K562 (cell line): ENCODE data around the gene LOXL4. TPM values are rescaled to one million over a fixed set of nuclear protein-coding genes. Genes with fewer than 3 reads are reported as not detected.

ENCODE experiments used
- ATAC-seq: fragments of 200-7000 bp; cut with Tn5 transposase; 3 replicates; pipeline ENCODE4 v1.9.1; 2020; ENCODE audit warnings: moderate library complexity
- BruUV-seq: library from RNA; stranded (reverse); fragments of 400-500 nt; replicated peaks from 2 replicates; lab custom pipeline; 2021; lab: Mats Ljungman, UMichigan
- CTCF ChIA-PET: fragments of 300-600 bp; formaldehyde crosslinking; extraction: SDS; loops from one replicate; lab custom pipeline; 2021; ENCODE audit warnings: low intra/inter-chr PET ratio; lab: Yijun Ruan, JAX
- POLR2A ChIA-PET: fragments of 300-600, 350-650 bp; sonication (Branson Sonifier 250); formaldehyde crosslinking; extraction: SDS; loops from one replicate; lab custom pipeline; 2021; ENCODE audit warnings: antibody characterized with exemption, inconsistent platforms; lab: Yijun Ruan, JAX
- DNase-seq, 4 experiments: peaks; one replicate each; pipeline versions ENCODE4 v3.0.0 to v3.0.0-alpha.2; 2011 to 2018; ENCODE audit warnings: low spot score in 3 of 4, mixed read lengths in 3 of 4; ENCODE audit errors: extremely low read depth in 1 of 4
- FAIRE-seq: peaks from 2 replicates; lab custom pipeline; 2011; peaks lifted over from hg19 to GRCh38; lab: Jason Lieb, UNC
- H2AFZ ChIP-seq: 2 replicates; pipeline ENCODE4 v1.6.0; 2011; ENCODE audit warnings: low read depth, low read length, control low read depth, inconsistent platforms
- H3K27ac ChIP-seq: fragments of 200-600 bp; 3 replicates; pipeline ENCODE4 v1.8.0; 2011; ENCODE audit warnings: low read depth, mild to moderate bottlenecking, control low read depth, inconsistent platforms, low read length, moderate library complexity, mixed read lengths; ENCODE audit errors: extremely low read depth
- H3K27me3 ChIP-seq, 2 experiments: fragments of 300-600 bp in 1 of 2; 2 replicates in 1 of 2; 3 replicates in 1 of 2; pipeline versions ENCODE4 v1.6.0 to v1.8.0; 2011; ENCODE audit warnings: inconsistent platforms in 2 of 2, low read length in 2 of 2, mild to moderate bottlenecking in 1 of 2, mixed read lengths in 1 of 2, moderate library complexity in 1 of 2; ENCODE audit not compliant: control insufficient read depth in 2 of 2, insufficient read depth in 2 of 2
- H3K36me3 ChIP-seq: fragments of 300-600 bp; 3 replicates; pipeline ENCODE4 v1.8.0; 2011; ENCODE audit warnings: mild to moderate bottlenecking, low read length, inconsistent platforms; ENCODE audit not compliant: control insufficient read depth, insufficient read depth
- H3K4me1 ChIP-seq, 2 experiments: fragments of 200-600 bp in 1 of 2; replicated peaks in 1 of 2; 2 replicates in 1 of 2; 3 replicates in 1 of 2; pipeline versions ENCODE4 v1.5.1 to v1.8.0; 2011; ENCODE audit warnings: inconsistent platforms in 2 of 2, low read length in 2 of 2, mild to moderate bottlenecking in 1 of 2, mixed read lengths in 1 of 2, moderate library complexity in 1 of 2; ENCODE audit not compliant: control insufficient read depth in 2 of 2, insufficient read depth in 2 of 2
- H3K4me2 ChIP-seq: 2 replicates; pipeline ENCODE4 v1.6.1; 2011; ENCODE audit warnings: low read length, control low read depth, inconsistent platforms, mixed read lengths; ENCODE audit not compliant: insufficient read depth
- H3K4me3 ChIP-seq: fragments of 200-600 bp; sonication (generic), shearing (Covaris generic); 2 replicates; pipeline ENCODE4 v1.5.1; 2016; ENCODE audit warnings: control low read depth, inconsistent platforms
- H3K79me2 ChIP-seq: fragments of 200-600 bp; 3 replicates; pipeline ENCODE4 v1.8.0; 2011; ENCODE audit warnings: low read length, inconsistent platforms; ENCODE audit not compliant: control insufficient read depth, insufficient read depth
- H3K9ac ChIP-seq, 2 experiments: 2 replicates each; pipeline versions ENCODE4 v1.6.0 to v1.6.1; 2011; ENCODE audit warnings: low read depth in 2 of 2, low read length in 2 of 2, control low read depth in 1 of 2, inconsistent platforms in 1 of 2, mild to moderate bottlenecking in 1 of 2, mixed read lengths in 1 of 2; ENCODE audit not compliant: insufficient read depth in 1 of 2
- H3K9me1 ChIP-seq: one replicate; pipeline ENCODE4 v1.6.0; 2011; ENCODE audit warnings: inconsistent platforms, mild to moderate bottlenecking, low read length, moderate library complexity; ENCODE audit not compliant: control insufficient read depth, insufficient read depth
- H3K9me3 ChIP-seq: replicated peaks from 2 replicates; pipeline ENCODE4 v1.5.1; 2011; ENCODE audit warnings: low read depth, low read length, inconsistent platforms; ENCODE audit not compliant: control insufficient read depth, insufficient read depth
- H4K20me1 ChIP-seq: replicated peaks from 2 replicates; pipeline ENCODE4 v1.6.1; 2011; ENCODE audit warnings: low read length, inconsistent platforms, mixed read lengths; ENCODE audit not compliant: control insufficient read depth, insufficient read depth
- ERF ChIP-seq: fragments of 450-650 bp; formaldehyde crosslinking; IDR thresholded peaks from 2 replicates; pipeline ENCODE4 v1.4.0; 2020; ENCODE audit warnings: mild to moderate bottlenecking, mixed read lengths
- HIVEP1 ChIP-seq: fragments of 250-450 bp; sonication (Bioruptor Pico); IDR thresholded peaks from 2 replicates; pipeline ENCODE4 v1.4.0; 2020; ENCODE audit warnings: mild to moderate bottlenecking
- HLTF ChIP-seq: fragments of 450-650 bp; IDR thresholded peaks from 2 replicates; pipeline ENCODE4 v1.6.1; 2016
- KAT7 ChIP-seq: sonication (generic); formaldehyde crosslinking; IDR thresholded peaks from 2 replicates; pipeline ENCODE4 v1.8.0; 2022; ENCODE audit warnings: missing genetic modification reagents, mild to moderate bottlenecking, borderline replicate concordance
- KDM5B ChIP-seq: fragments of 200-600 bp; sonication (generic); IDR thresholded peaks from 2 replicates; pipeline ENCODE4 v1.6.1; 2012; ENCODE audit warnings: low read depth, mild to moderate bottlenecking, moderate library complexity, low read length, control low read depth, inconsistent platforms; ENCODE audit not compliant: insufficient replicate concordance
- KLF1 ChIP-seq: fragments of 450-650 bp; IDR thresholded peaks from 2 replicates; pipeline ENCODE4 v1.6.1; 2016; ENCODE audit warnings: missing genetic modification characterization, missing compliant biosample characterization
- KLF16 ChIP-seq: IDR thresholded peaks from 2 replicates; pipeline ENCODE4 v1.6.1; 2016; ENCODE audit warnings: antibody characterized with exemption
- MCM5 ChIP-seq: fragments of 450-650 bp; IDR thresholded peaks from 2 replicates; pipeline ENCODE4 v1.6.1; 2016; ENCODE audit warnings: low read depth
- PTBP1 ChIP-seq: fragments of 200-400 bp; formaldehyde crosslinking; IDR thresholded peaks from 2 replicates; pipeline ENCODE4 v1.6.1; 2017; ENCODE audit warnings: low read depth, low read length
- TEAD4 ChIP-seq, 2 experiments: sonication (generic) in 1 of 2; formaldehyde crosslinking in 1 of 2; IDR thresholded peaks; 2 replicates each; pipeline versions ENCODE4 v1.6.1 to v1.8.0; 2012 to 2022; ENCODE audit warnings: borderline replicate concordance in 1 of 2, inconsistent platforms in 1 of 2, low read length in 1 of 2, mild to moderate bottlenecking in 1 of 2, missing genetic modification reagents in 1 of 2
- ZNF133 ChIP-seq: fragments of 250-450 bp; sonication (Bioruptor Pico); IDR thresholded peaks from 2 replicates; pipeline ENCODE4 v1.4.0; 2020; ENCODE audit warnings: mild to moderate bottlenecking
- ZNF239 ChIP-seq: fragments of 250-450 bp; sonication (Bioruptor Pico); IDR thresholded peaks from 2 replicates; pipeline ENCODE4 v1.4.0; 2020; ENCODE audit warnings: mild to moderate bottlenecking
- ZNF263 ChIP-seq: sonication (generic); formaldehyde crosslinking; IDR thresholded peaks from 2 replicates; pipeline ENCODE4 v1.8.0; 2022; ENCODE audit warnings: mild to moderate bottlenecking, missing genetic modification reagents, borderline replicate concordance
- ZNF282 ChIP-seq: sonication (generic); formaldehyde crosslinking; IDR thresholded peaks from 2 replicates; pipeline ENCODE4 v1.8.1; 2023; ENCODE audit warnings: missing genetic modification reagents
- WGBS: fragments of 100-300 bp; shearing (Covaris generic); methylation state at CpG from one replicate; pipeline ENCODE4 v1.1.6; 2016; ENCODE audit warnings: low coverage, mixed read lengths; ENCODE audit not compliant: insufficient coverage; ENCODE audit errors: missing lambda C conversion rate; 5-methylcytosine and 5-hydroxymethylcytosine counted together
- in situ Hi-C: fragments of 300-500 bp; cut with MboI; formaldehyde crosslinking; loops from 4 replicates; pipeline ENCODE4 v1.15.0; 2018; ENCODE audit warnings: inconsistent platforms, mixed read lengths
- intact Hi-C: fragments of 100-400 bp; cut with micrococcal nuclease; formaldehyde crosslinking; loops from 2 replicates; pipeline ENCODE4 v1.14.2; 2022
- polyA plus RNA-seq, 8 experiments: library from polyadenylated mRNA; depleted of rRNA in 4 of 8; stranded (reverse) in 5 of 8; unstranded in 3 of 8; fragments of >200 nt; fragmentation: Nextera tagmentation in 2 of 8; fragmentation: Illumina TruSeq in 1 of 8; extraction: Ambion mirVana in 2 of 8; extraction: Trizol in 1 of 8; gene quantifications; 2 replicates each; pipeline versions ENCODE4 v1.2.1 to v1.2.3, GENCODE V29; 2011 to 2014; ENCODE audit warnings: inconsistent platforms in 1 of 8, missing spikeins in 1 of 8
- total RNA-seq, 7 experiments: library from RNA; depleted of rRNA in 6 of 7; stranded (reverse); fragments of >200 nt in 6 of 7; fragmentation: Illumina TruSeq in 2 of 7; extraction: Trizol in 2 of 7; gene quantifications; 2 replicates each; pipeline versions ENCODE4 v1.2.1 to v1.2.3, GENCODE V29; 2011 to 2021; ENCODE audit warnings: low replicate concordance in 1 of 7

The LOXL4 gene
- total and polyA plus RNA-seq, 9 of the 15 experiments (the other 6 are each of a cell fraction or from before 2014, with no cell fraction given), result 0.03 to 0.35 (median 0.05) TPM; not detected in 3

GRCh38 chr10:98208925-98209324, 59.1 kb downstream of the LOXL4 start:
- DNase-seq (no peak), FAIRE-seq (no peak), ATAC-seq (no peak)
- ChIA-PET CTCF (no interaction called here), POLR2A (interaction anchor here (0.6 kb wide), 1 partner anchor 779 kb away, joined by 3 read pairs; no protein-coding TSS in a partner anchor)
- Histone ChIP-seq H3K9me1 (no peaks in the 10 kb centered on the region), H3K36me3 (peaks cover 26% of the 10 kb centered on the region; the same call in 1 of the 3 replicates), H3K4me2 (no peak overlapping the region), H2AFZ (no peak overlapping the region), H3K4me3 (no peak overlapping the region), H3K79me2 (no peaks in the 10 kb centered on the region), H3K4me1 (no peaks in the 10 kb centered on the region), H3K9ac (no peak overlapping the region), H4K20me1 (no peaks in the 10 kb centered on the region), H3K27ac (no peak overlapping the region), H3K9me3 (no peaks in the 10 kb centered on the region), H3K27me3 (no peaks in the 10 kb centered on the region)
- in situ Hi-C loops (no loop called here), intact Hi-C loops (no loop called here)
- 100% methylated on average over 2 of the region's 2 CpGs for WGBS
- TF ChIP-seq KLF1 (tag), result no peak
- TF ChIP-seq ZNF263 (CRISPR knock-in tag), result no peak
- TF ChIP-seq KAT7 (CRISPR knock-in tag), result no peak
- TF ChIP-seq MCM5, result no peak
- TF ChIP-seq HLTF, result no peak
- no peak for TF ChIP-seq ERF (CRISPR knock-in tag)
- TF ChIP-seq ZNF239, result no peak
- TF ChIP-seq KLF16, result no peak
- BruUV-seq, result no TSS peak

GRCh38 chr10:98205351-98205750, 62.6 kb downstream of the LOXL4 start:
- POLR2A ChIA-PET, result interaction anchor here (0.6 to 1.2 kb wide), 3 partner anchors 8 to 21 kb away, joined by 3 to 4 read pairs (median 4); no protein-coding TSS in a partner anchor
- Histone ChIP-seq H3K9me3 (no peaks in the 10 kb centered on the region), H4K20me1 (no peaks in the 10 kb centered on the region), H3K27me3 (no peaks in the 10 kb centered on the region), H3K36me3 (peaks cover 21% of the 10 kb centered on the region; the same call in 1 of the 3 replicates), H3K4me1 (no peaks in the 10 kb centered on the region), H3K9ac (no peak overlapping the region), H3K4me2 (no peak overlapping the region), H3K79me2 (no peaks in the 10 kb centered on the region), H2AFZ (no peak overlapping the region), H3K9me1 (no peaks in the 10 kb centered on the region), H3K27ac (no peak overlapping the region), H3K4me3 (no peak overlapping the region)
- BruUV-seq, result no TSS peak
- FAIRE-seq (no peak), DNase-seq (no peak), ATAC-seq (no peak)
- CTCF ChIA-PET, result no interaction called here
- intact Hi-C loops (no loop called here), in situ Hi-C loops (no loop called here)
- no peak for TF ChIP-seq KDM5B
- TF ChIP-seq TEAD4 (IDR thresholded peaks at IDR 0.05; ENCODE audit: low read length), result no peak
- no peak for TF ChIP-seq TEAD4 (CRISPR knock-in tag; IDR thresholded peaks at IDR 0.05; ENCODE audit: borderline replicate concordance)
- TF ChIP-seq ZNF133 (CRISPR knock-in tag), result no peak
- no peak for TF ChIP-seq PTBP1
- TF ChIP-seq ZNF282 (CRISPR knock-in tag), result no peak
- TF ChIP-seq HIVEP1 (CRISPR knock-in tag), result no peak
- 76% methylated on average over 2 of the region's 2 CpGs for WGBS
